Measurements from ENCODE around the gene YES1.

- TF ChIP-seq YY1 (IDR thresholded peaks at IDR 0.05; ENCODE audit: insufficient read depth, insufficient read length) (no peak), SUZ12 (IDR thresholded peaks at IDR 0.05; ENCODE audit: extremely low read depth, insufficient read depth, insufficient read length) (no peak)
Measured at GRCh38 chr18:811182-811891, 705 bp downstream of the YES1 start.
